HepG2 (cell line): ENCODE measurements around the gene ZCCHC4. TPM values are rescaled to one million over a fixed set of nuclear protein-coding genes. Genes with fewer than 3 reads are reported as not detected.

Experiments used
- ATAC-seq: fragments of 200-7000 bp; cut with Tn5 transposase; 3 replicates; pipeline ENCODE4 v1.9.1; 2020; ENCODE audit warnings: mild to moderate bottlenecking, moderate library complexity
- BruUV-seq: library from RNA; stranded (reverse); fragments of 400-500 nt; replicated peaks from 2 replicates; lab custom pipeline; 2021; lab: Mats Ljungman, UMichigan
- CTCF ChIA-PET: fragments of 300-600 bp; formaldehyde crosslinking; extraction: SDS; loops from one replicate; lab custom pipeline; 2021; ENCODE audit warnings: low total read pairs, inconsistent platforms, low intra/inter-chr PET ratio; lab: Yijun Ruan, JAX
- POLR2A ChIA-PET: fragments of 350-600 bp; sonication (Branson Sonifier 250); formaldehyde crosslinking; loops from one replicate; lab custom pipeline; 2020; ENCODE audit warnings: antibody characterized with exemption, inconsistent platforms; lab: Yijun Ruan, JAX
- DNase-seq: peaks from one replicate; pipeline ENCODE4 v3.0.0-alpha.2; 2015; ENCODE audit warnings: low spot score
- FAIRE-seq: peaks from 3 replicates; lab custom pipeline; 2011; peaks lifted over from hg19 to GRCh38; lab: Jason Lieb, UNC
- H2AFZ ChIP-seq: one replicate; pipeline ENCODE4 v1.6.1; 2011; ENCODE audit warnings: low read length, inconsistent platforms
- H3K27ac ChIP-seq: fragments of 300-600 bp; 3 replicates; pipeline ENCODE4 v1.8.0; 2011; ENCODE audit warnings: mixed run types, mild to moderate bottlenecking, mixed read lengths, low read length, inconsistent platforms; ENCODE audit not compliant: insufficient read depth; ENCODE audit errors: extremely low read length
- H3K27me3 ChIP-seq, 2 experiments: fragments of 200-600 bp in 1 of 2; 2 replicates in 1 of 2; 3 replicates in 1 of 2; pipeline versions ENCODE4 v1.6.0 to v1.8.0; 2011; ENCODE audit warnings: low read length in 2 of 2, mild to moderate bottlenecking in 2 of 2, moderate library complexity in 2 of 2, inconsistent platforms in 1 of 2; ENCODE audit not compliant: insufficient read depth in 2 of 2, control insufficient read depth in 1 of 2
- H3K36me3 ChIP-seq, 2 experiments: fragments of 200-600 bp in 1 of 2; replicated peaks in 1 of 2; 2 replicates in 1 of 2; 3 replicates in 1 of 2; pipeline versions ENCODE4 v1.5.1 to v1.8.0; 2011; ENCODE audit warnings: low read length in 2 of 2, inconsistent platforms in 1 of 2; ENCODE audit not compliant: insufficient read depth in 2 of 2, control insufficient read depth in 1 of 2
- H3K4me1 ChIP-seq: 2 replicates; pipeline ENCODE4 v1.5.1; 2012; ENCODE audit warnings: low read length, inconsistent platforms; ENCODE audit not compliant: insufficient read depth
- H3K4me2 ChIP-seq: 2 replicates; pipeline ENCODE4 v1.6.0; 2011; ENCODE audit warnings: low read depth, low read length, inconsistent platforms
- H3K4me3 ChIP-seq, 3 experiments: fragments of 200-600 bp in 1 of 3; sonication (generic), shearing (Covaris generic) in 1 of 3; replicated peaks in 1 of 3; 2 replicates each; pipeline ENCODE4 v1.5.1; 2011 to 2016; ENCODE audit warnings: low read length in 3 of 3, inconsistent platforms in 2 of 3, low read depth in 2 of 3, mild to moderate bottlenecking in 2 of 3, control low read depth in 1 of 3, mixed read lengths in 1 of 3; ENCODE audit not compliant: insufficient read depth in 1 of 3
- H3K79me2 ChIP-seq: one replicate; pipeline ENCODE4 v1.6.1; 2011; ENCODE audit warnings: low read length, inconsistent platforms; ENCODE audit not compliant: insufficient read depth
- H3K9ac ChIP-seq: 2 replicates; pipeline ENCODE4 v1.6.0; 2011; ENCODE audit warnings: mild to moderate bottlenecking, low read depth, low read length, inconsistent platforms; ENCODE audit not compliant: insufficient read depth
- H3K9me3 ChIP-seq: 2 replicates; pipeline ENCODE4 v1.5.1; 2012; ENCODE audit warnings: mild to moderate bottlenecking, low read length
- H4K20me1 ChIP-seq: 2 replicates; pipeline ENCODE4 v1.6.0; 2011; ENCODE audit warnings: inconsistent platforms, mild to moderate bottlenecking, low read length, moderate library complexity; ENCODE audit not compliant: insufficient read depth
- DRAP1 ChIP-seq: IDR thresholded peaks from 2 replicates; pipeline ENCODE4 v1.6.1; 2016; ENCODE audit warnings: missing genetic modification reagents, missing compliant biosample characterization
- ISL2 ChIP-seq: sonication (generic); formaldehyde crosslinking; IDR thresholded peaks from 2 replicates; pipeline ENCODE4 v1.5.0; 2020; ENCODE audit warnings: missing genetic modification reagents
- KDM3A ChIP-seq: IDR thresholded peaks from 2 replicates; pipeline ENCODE4 v1.6.1; 2018; ENCODE audit warnings: low read depth, missing compliant biosample characterization
- KDM5A ChIP-seq: fragments of 200-600 bp; sonication (generic); IDR thresholded peaks from 2 replicates; pipeline ENCODE4 v1.7.0; 2018; ENCODE audit warnings: antibody characterized with exemption, mild to moderate bottlenecking, low read length, borderline replicate concordance
- LBX2 ChIP-seq: sonication (generic); formaldehyde crosslinking; IDR thresholded peaks from 2 replicates; pipeline ENCODE4 v1.5.0; 2020; ENCODE audit warnings: missing genetic modification reagents, mild to moderate bottlenecking, borderline replicate concordance
- SNAI1 ChIP-seq: sonication (generic); formaldehyde crosslinking; IDR thresholded peaks from 2 replicates; pipeline ENCODE4 v1.5.0; 2020; ENCODE audit warnings: mild to moderate bottlenecking, missing genetic modification reagents, borderline replicate concordance
- YY1 ChIP-seq: IDR thresholded peaks from 2 replicates; pipeline ENCODE4 v1.6.1; 2011; ENCODE audit warnings: low read length, low read depth, moderate library complexity, mild to moderate bottlenecking; ENCODE audit not compliant: insufficient read depth, insufficient replicate concordance
- ZFP36L1 ChIP-seq: sonication (generic); formaldehyde crosslinking; IDR thresholded peaks from 2 replicates; pipeline ENCODE4 v1.8.0; 2022; ENCODE audit warnings: mild to moderate bottlenecking, missing genetic modification reagents, moderate library complexity
- ZNF367 ChIP-seq: sonication (generic); formaldehyde crosslinking; IDR thresholded peaks from 2 replicates; pipeline ENCODE4 v1.4.0; 2020; ENCODE audit warnings: missing genetic modification reagents, borderline replicate concordance
- ZNF549 ChIP-seq: sonication (generic); formaldehyde crosslinking; IDR thresholded peaks from 2 replicates; pipeline ENCODE4 v1.5.0; 2020; ENCODE audit warnings: missing genetic modification reagents
- ZNF672 ChIP-seq: sonication (generic); formaldehyde crosslinking; IDR thresholded peaks from 2 replicates; pipeline ENCODE4 v1.8.1; 2022; ENCODE audit warnings: missing genetic modification reagents
- ZNF704 ChIP-seq: sonication (generic); formaldehyde crosslinking; IDR thresholded peaks from 2 replicates; pipeline ENCODE4 v1.8.1; 2023; ENCODE audit warnings: mild to moderate bottlenecking, inconsistent platforms, moderate library complexity, missing genetic modification reagents, borderline replicate concordance
- ZNF766 ChIP-seq: sonication (generic); formaldehyde crosslinking; IDR thresholded peaks from 2 replicates; pipeline ENCODE4 v1.5.0; 2020; ENCODE audit warnings: missing genetic modification reagents, borderline replicate concordance
- ZSCAN9 ChIP-seq: IDR thresholded peaks from 2 replicates; pipeline ENCODE4 v1.6.1; 2016; ENCODE audit warnings: borderline replicate concordance
- WGBS: methylation state at CpG from one replicate; pipeline ENCODE4 v1.1.6; 2017; ENCODE audit warnings: low lambda C conversion rate; 5-methylcytosine and 5-hydroxymethylcytosine counted together
- in situ Hi-C: cut with HindIII; loops from 2 replicates; pipeline ENCODE4 v1.10.0; 2017; ENCODE audit warnings: low pct_unique_long_range_greater_than_20kb; ENCODE audit not compliant: extremely low pct_ligation_motif_present
- intact Hi-C: fragments of 100-400 bp; cut with micrococcal nuclease; formaldehyde crosslinking; loops from one replicate; pipeline ENCODE4 v1.10.0; 2022; ENCODE audit not compliant: unreplicated experiment
- polyA plus RNA-seq, 8 experiments: library from polyadenylated mRNA; depleted of rRNA in 3 of 8; stranded (reverse) in 7 of 8; unstranded in 1 of 8; fragments of >200 nt; fragmentation: Illumina TruSeq in 4 of 8; extraction: Trizol in 4 of 8; gene quantifications; 2 replicates each; pipeline versions ENCODE4 v1.2.1 to v1.2.3, GENCODE V29; 2011 to 2016; ENCODE audit warnings: low read depth in 4 of 8, missing spikeins in 1 of 8, mixed read lengths in 1 of 8; ENCODE audit not compliant: insufficient read depth in 1 of 8
- total RNA-seq, 5 experiments: library from RNA; depleted of rRNA; stranded (reverse); fragments of >200 nt; fragmentation: Illumina TruSeq; extraction: Trizol; gene quantifications; 2 replicates each; pipeline ENCODE4 v1.2.3, GENCODE V29; 2016; ENCODE audit warnings: low read depth in 1 of 5

The ZCCHC4 gene
- total and polyA plus RNA-seq, 2 of the 13 experiments (the other 11 are each of a cell fraction or from before 2014, with no cell fraction given), result 13.2 to 15.0 TPM

- TF ChIP-seq ZFP36L1 (no peak), ZSCAN9 (no peak)
- TF ChIP-seq, all 625 proteins: peak for 0
These were observed 17.8 kb downstream of the ZCCHC4 start (continued) for GRCh38 chr4:25330335-25330734.

GRCh38 chr4:25330905-25331808 is 18.6 kb downstream of the ZCCHC4 start:
- FAIRE-seq, result no peak
- ChIA-PET CTCF (no interaction called here), POLR2A (interaction anchor here (0.6 kb wide), 1 partner anchor 18 kb away, joined by 3 read pairs; the partner anchor contains the start of gene ZCCHC4)
- ATAC-seq, result peak; percentile 29; the same call in 2 of the 3 replicates
- H3K27me3 ChIP-seq, result no peaks in the 10 kb centered on the region
- H2AFZ ChIP-seq, result no peak overlapping the region
- no peaks in the 10 kb centered on the region for H4K20me1 ChIP-seq
- intact Hi-C loops (no loop called here), in situ Hi-C loops (no loop called here)
- H3K36me3 ChIP-seq, result peaks cover 0 to 10% of the 10 kb centered on the region in 2 experiments; a peak in 1 of 5 replicates
- peaks cover 24% of the 10 kb centered on the region for H3K4me1 ChIP-seq
- no TSS peak for BruUV-seq
- WGBS, result 96% methylated on average over 12 of the region's 12 CpGs
- peaks cover 6% of the 10 kb centered on the region for H3K79me2 ChIP-seq
- H3K27ac ChIP-seq, result no peak overlapping the region
- no peaks in the 10 kb centered on the region for H3K9me3 ChIP-seq
- no peak for DNase-seq
- no peak for TF ChIP-seq KDM3A (CRISPR knock-in tag)
- no peak for TF ChIP-seq ISL2 (CRISPR knock-in tag)
- no peak for TF ChIP-seq LBX2 (CRISPR knock-in tag)
- no peak for TF ChIP-seq KDM5A
- no peak for TF ChIP-seq ZNF672 (CRISPR knock-in tag)
- no peak for TF ChIP-seq ZNF367 (CRISPR knock-in tag)
- TF ChIP-seq SNAI1, result no peak
- TF ChIP-seq DRAP1 (CRISPR knock-in tag), result no peak
- no peak for TF ChIP-seq ZNF704 (CRISPR knock-in tag)
- TF ChIP-seq ZNF549 (CRISPR knock-in tag), result no peak
- no peak for TF ChIP-seq ZNF766
- no peak for TF ChIP-seq YY1
- no peak overlapping the region for H3K4me3 ChIP-seq
- no peak overlapping the region for H3K4me2 ChIP-seq
- H3K9ac ChIP-seq, result no peak overlapping the region
